MCF 10A (cell line): ENCODE results near the gene MGAT4B. TPM values are rescaled to one million over a fixed set of nuclear protein-coding genes. Genes with fewer than 3 reads are reported as not detected.

Experiments
- BruUV-seq: library from RNA; stranded (reverse); fragments of 400-500 nt; replicated peaks from 2 replicates; lab custom pipeline; 2021; lab: Mats Ljungman, UMichigan
- CTCF ChIA-PET: fragments of 300-600 bp; sonication (Branson Sonifier 250); formaldehyde crosslinking; extraction: SDS; loops from one replicate; lab custom pipeline; 2021; ENCODE audit warnings: antibody characterized with exemption, inconsistent platforms; lab: Yijun Ruan, JAX
- POLR2A ChIA-PET: fragments of 300-600, 350-650 bp; sonication (Branson Sonifier 250); formaldehyde crosslinking; extraction: SDS; loops from one replicate; lab custom pipeline; 2020; ENCODE audit warnings: antibody characterized with exemption, inconsistent platforms; lab: Yijun Ruan, JAX
- DNase-seq: peaks from one replicate; pipeline ENCODE4 v3.0.0-alpha.2; 2018; ENCODE audit not compliant: unreplicated experiment
- H3K27ac Mint-ChIP-seq: one replicate; pipeline ENCODE4 v1.8.0; 2022; ENCODE audit warnings: mild to moderate bottlenecking, low read depth, mixed read lengths; ENCODE audit not compliant: unreplicated experiment
- H3K27me3 Mint-ChIP-seq: one replicate; pipeline ENCODE4 v1.8.0; 2022; ENCODE audit warnings: mixed read lengths; ENCODE audit not compliant: insufficient read depth, unreplicated experiment
- H3K36me3 Mint-ChIP-seq: one replicate; pipeline ENCODE4 v1.8.0; 2022; ENCODE audit warnings: mild to moderate bottlenecking, moderate library complexity, mixed read lengths; ENCODE audit not compliant: insufficient read depth, unreplicated experiment
- H3K4me1 Mint-ChIP-seq: one replicate; pipeline ENCODE4 v1.8.0; 2022; ENCODE audit warnings: mixed read lengths; ENCODE audit not compliant: insufficient read depth, unreplicated experiment
- H3K4me3 Mint-ChIP-seq: one replicate; pipeline ENCODE4 v1.8.0; 2022; ENCODE audit warnings: mild to moderate bottlenecking, moderate library complexity, mixed read lengths; ENCODE audit not compliant: unreplicated experiment
- H3K9me3 Mint-ChIP-seq: one replicate; pipeline ENCODE4 v1.8.0; 2022; ENCODE audit warnings: mixed read lengths; ENCODE audit not compliant: unreplicated experiment
- CTCF ChIP-seq: fragments of 200-600 bp; IDR thresholded peaks from one replicate; pipeline ENCODE4 v1.8.0; 2022; ENCODE audit warnings: antibody characterized with exemption, mild to moderate bottlenecking; ENCODE audit not compliant: unreplicated experiment
- intact Hi-C: fragments of 100-400 bp; cut with micrococcal nuclease; formaldehyde crosslinking; loops from 2 replicates; pipeline ENCODE4 v1.14.1; 2022
- total RNA-seq: library from RNA; stranded (reverse); gene quantifications from 2 replicates; pipeline ENCODE4 v1.2.3, GENCODE V29; 2022

The MGAT4B gene
- total RNA-seq, 1 experiment from 2014 or later: 153 TPM

- peak overlapping the region; percentile 94 for H3K4me3 Mint-ChIP-seq
- H3K4me1 Mint-ChIP-seq: peaks cover 39% of the 10 kb centered on the region
- no peaks in the 10 kb centered on the region for H3K27me3 Mint-ChIP-seq
- no peak for TF ChIP-seq CTCF
- H3K27ac Mint-ChIP-seq: peak overlapping the region; percentile 98
- peak; percentile 99 for DNase-seq
- CTCF ChIA-PET: interaction anchor here (0.9 to 2.4 kb wide), 3 partner anchors 9 to 56 kb away, joined by 3 to 16 read pairs (median 4); no protein-coding TSS in a partner anchor
- POLR2A ChIA-PET: interaction anchor here (0.6 to 4.0 kb wide), 18 partner anchors 8 to 472 kb away, joined by 3 to 134 read pairs (median 8); partner anchors contain the start of genes CANX, HNRNPH1, MAML1 and MGAT4B
- H3K9me3 Mint-ChIP-seq: no peaks in the 10 kb centered on the region
- peaks cover 50% of the 10 kb centered on the region for H3K36me3 Mint-ChIP-seq
- no TSS peak for BruUV-seq
- intact Hi-C loops: no loop called here
Observed at GRCh38 chr5:179818746-179819295, 12.2 kb upstream of the MGAT4B start.

DNA sequence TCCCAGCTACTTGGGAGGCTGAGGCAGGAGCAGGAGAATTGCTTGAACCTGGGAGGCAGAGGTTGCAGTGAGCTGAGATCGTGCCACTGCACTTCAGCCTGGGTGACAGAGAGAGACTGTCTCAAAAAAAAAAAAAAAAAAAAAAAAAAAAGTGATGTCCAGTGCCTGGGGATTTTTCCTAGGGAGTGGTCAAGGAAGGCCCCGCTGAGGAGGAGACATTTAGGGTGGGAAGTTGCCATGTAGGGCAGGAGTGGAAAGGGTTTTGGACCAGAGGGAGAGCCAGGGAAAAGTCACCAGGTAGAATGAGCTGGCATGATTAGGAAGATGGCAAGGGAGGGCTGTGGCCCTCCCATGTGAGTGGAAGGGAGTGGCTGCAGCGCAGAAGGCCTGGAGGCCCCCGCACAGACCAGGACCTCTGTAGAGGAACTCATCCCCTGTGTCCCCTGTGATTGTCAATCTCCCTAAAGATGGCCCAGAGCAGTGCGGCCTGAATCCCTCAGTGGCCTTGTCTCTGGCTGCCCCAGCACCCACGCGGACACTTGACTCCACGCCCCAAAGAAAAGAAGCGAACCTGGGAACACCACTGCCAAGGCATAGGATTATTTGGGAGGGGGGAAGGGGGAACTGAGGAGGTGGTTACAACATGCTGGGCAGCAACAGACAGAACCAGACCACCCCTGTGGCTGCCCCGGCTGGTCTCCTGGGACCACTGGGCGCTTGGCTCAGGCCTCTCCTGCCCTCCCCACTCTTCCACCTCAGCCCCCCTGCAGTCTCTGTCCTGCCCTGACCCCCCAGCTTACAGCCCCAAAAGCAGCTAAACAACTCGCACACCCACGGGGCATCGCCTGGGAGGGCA, 11.5 kb upstream of the MGAT4B start:
- no peaks in the 10 kb centered on the region for H3K9me3 Mint-ChIP-seq
- POLR2A ChIA-PET: interaction anchor here (0.6 to 4.0 kb wide), 9 partner anchors 11 to 473 kb away, joined by 3 to 134 read pairs (median 22); partner anchors contain the start of genes HNRNPH1, MAML1, MGAT4B and MRNIP
- no peaks in the 10 kb centered on the region for H3K27me3 Mint-ChIP-seq
- DNase-seq: no peak
- H3K4me3 Mint-ChIP-seq: peak overlapping the region; percentile 94
- intact Hi-C loops: no loop called here
- peaks cover 38% of the 10 kb centered on the region for H3K4me1 Mint-ChIP-seq
- TF ChIP-seq CTCF: no peak
- CTCF ChIA-PET: interaction anchor here (0.9 to 2.4 kb wide), 3 partner anchors 12 to 55 kb away, joined by 3 to 16 read pairs (median 3); no protein-coding TSS in a partner anchor
- H3K36me3 Mint-ChIP-seq: peaks cover 48% of the 10 kb centered on the region
- TSS peak; percentile 22 for BruUV-seq
- peak overlapping the region; percentile 98 for H3K27ac Mint-ChIP-seq

DNA sequence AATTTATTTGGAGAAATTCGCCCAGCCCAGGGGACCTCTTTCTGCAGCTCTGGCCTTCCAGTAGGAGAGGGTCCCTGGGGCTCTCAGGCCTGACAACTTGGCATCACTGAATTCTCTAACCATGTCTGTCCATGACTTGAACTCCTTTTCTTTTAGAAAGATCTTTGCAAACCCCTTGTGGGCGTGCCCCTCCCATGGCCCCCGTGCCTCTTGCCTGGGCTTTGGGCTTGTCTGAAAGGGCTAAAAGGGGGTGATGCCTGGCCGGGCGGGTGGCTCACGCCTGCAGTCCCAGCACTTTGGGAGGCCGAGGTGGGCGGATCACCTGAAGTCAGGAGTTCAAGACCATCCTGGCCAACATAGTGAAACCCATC, 10.8 kb upstream of the MGAT4B start:
- Mint-ChIP-seq H3K4me1 (peaks cover 32% of the 10 kb centered on the region), H3K27me3 (no peaks in the 10 kb centered on the region), H3K27ac (peak overlapping the region; percentile 98), H3K36me3 (peaks cover 48% of the 10 kb centered on the region), H3K4me3 (no peak overlapping the region), H3K9me3 (no peaks in the 10 kb centered on the region)
- POLR2A ChIA-PET: interaction anchor here (1.2 to 4.0 kb wide), 2 partner anchors 11 to 13 kb away, joined by 4 to 134 read pairs; partner anchors contain the start of gene MGAT4B
- no TSS peak for BruUV-seq
- no peak for DNase-seq
- CTCF ChIA-PET: interaction anchor here (0.5 to 1.0 kb wide), 3 partner anchors 12 to 517 kb away, joined by 3 read pairs; no protein-coding TSS in a partner anchor
- intact Hi-C loops: no loop called here
- no peak for TF ChIP-seq CTCF
